Mesothelial cell of epicardium (in vitro differentiated cells): ENCODE data around the gene LTBP1. TPM values are rescaled to one million over a fixed set of nuclear protein-coding genes. Genes with fewer than 3 reads are reported as not detected.

Experiments used
- DNase-seq, 2 experiments: peaks; one replicate each; pipeline ENCODE4 v3.0.0; 2021; ENCODE audit warnings: low spot score in 2 of 2; ENCODE audit not compliant: unreplicated experiment in 2 of 2
- H3K27ac Mint-ChIP-seq: 2 replicates; pipeline ENCODE4 v1.8.0; 2021; ENCODE audit warnings: mixed read lengths
- H3K27me3 Mint-ChIP-seq: 2 replicates; pipeline ENCODE4 v1.8.0; 2021; ENCODE audit warnings: low read depth, mixed read lengths
- H3K36me3 Mint-ChIP-seq: 2 replicates; pipeline ENCODE4 v1.8.0; 2021; ENCODE audit warnings: mixed read lengths
- H3K4me1 Mint-ChIP-seq: 2 replicates; pipeline ENCODE4 v1.8.0; 2021; ENCODE audit warnings: mixed read lengths
- H3K4me3 Mint-ChIP-seq: 2 replicates; pipeline ENCODE4 v1.8.0; 2021; ENCODE audit warnings: mild to moderate bottlenecking, moderate library complexity, mixed read lengths
- H3K9me3 Mint-ChIP-seq: 2 replicates; pipeline ENCODE4 v1.8.0; 2021; ENCODE audit warnings: mixed read lengths
- total RNA-seq: library from RNA; stranded (reverse); gene quantifications from 3 replicates; pipeline ENCODE4 v1.2.1, GENCODE V29; 2021
- TF ChIP-seq, protein P1 (sequence below): fragments of 200-600 bp; sonication (generic); IDR thresholded peaks from one replicate; pipeline ENCODE4 v1.5.0; 2021; ENCODE audit warnings: antibody characterized with exemption; ENCODE audit not compliant: unreplicated experiment

LTBP1 gene
- total RNA-seq, 1 donor from 2014 or later = 80.2 TPM

DNA sequence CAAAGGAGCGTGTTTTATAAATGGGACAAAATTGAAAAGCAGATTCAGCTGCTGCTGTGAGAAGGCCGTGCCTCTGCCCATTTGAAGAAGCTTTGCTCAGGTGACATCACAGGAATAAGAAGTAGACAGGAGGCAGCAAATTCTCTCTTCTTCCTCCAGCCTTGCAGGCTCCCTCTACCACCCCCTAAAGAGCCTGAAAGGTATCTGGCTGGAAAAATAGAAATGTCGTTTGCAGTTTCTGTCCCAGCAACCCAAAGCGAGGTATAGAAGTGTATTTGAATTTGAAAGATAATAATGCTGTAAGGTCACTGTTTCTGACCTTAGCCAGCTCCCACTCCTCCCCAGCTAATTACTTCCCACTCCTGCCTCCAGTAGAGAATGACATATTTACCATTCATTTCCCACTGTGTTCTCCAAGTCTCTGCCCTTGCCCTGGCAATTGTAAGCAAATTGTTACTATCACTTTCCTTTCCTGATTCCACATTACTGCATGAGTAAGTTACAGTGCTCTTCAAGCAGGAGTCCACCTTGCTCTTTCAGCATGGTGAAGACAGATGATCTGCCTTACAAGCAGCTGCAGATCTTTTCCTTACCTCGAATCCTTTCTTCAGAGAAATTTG lies 472.9 kb downstream of the LTBP1 start:
- no peaks in the 10 kb centered on the region for H3K36me3 Mint-ChIP-seq
- no peaks in the 10 kb centered on the region for H3K27me3 Mint-ChIP-seq
- H3K9me3 Mint-ChIP-seq = no peaks in the 10 kb centered on the region
- H3K27ac Mint-ChIP-seq = no peak overlapping the region
- TF ChIP-seq, protein P1, sequence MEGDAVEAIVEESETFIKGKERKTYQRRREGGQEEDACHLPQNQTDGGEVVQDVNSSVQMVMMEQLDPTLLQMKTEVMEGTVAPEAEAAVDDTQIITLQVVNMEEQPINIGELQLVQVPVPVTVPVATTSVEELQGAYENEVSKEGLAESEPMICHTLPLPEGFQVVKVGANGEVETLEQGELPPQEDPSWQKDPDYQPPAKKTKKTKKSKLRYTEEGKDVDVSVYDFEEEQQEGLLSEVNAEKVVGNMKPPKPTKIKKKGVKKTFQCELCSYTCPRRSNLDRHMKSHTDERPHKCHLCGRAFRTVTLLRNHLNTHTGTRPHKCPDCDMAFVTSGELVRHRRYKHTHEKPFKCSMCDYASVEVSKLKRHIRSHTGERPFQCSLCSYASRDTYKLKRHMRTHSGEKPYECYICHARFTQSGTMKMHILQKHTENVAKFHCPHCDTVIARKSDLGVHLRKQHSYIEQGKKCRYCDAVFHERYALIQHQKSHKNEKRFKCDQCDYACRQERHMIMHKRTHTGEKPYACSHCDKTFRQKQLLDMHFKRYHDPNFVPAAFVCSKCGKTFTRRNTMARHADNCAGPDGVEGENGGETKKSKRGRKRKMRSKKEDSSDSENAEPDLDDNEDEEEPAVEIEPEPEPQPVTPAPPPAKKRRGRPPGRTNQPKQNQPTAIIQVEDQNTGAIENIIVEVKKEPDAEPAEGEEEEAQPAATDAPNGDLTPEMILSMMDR = no peak
- no peak overlapping the region for H3K4me3 Mint-ChIP-seq
- no peaks in the 10 kb centered on the region for H3K4me1 Mint-ChIP-seq
- no peak for DNase-seq

DNA sequence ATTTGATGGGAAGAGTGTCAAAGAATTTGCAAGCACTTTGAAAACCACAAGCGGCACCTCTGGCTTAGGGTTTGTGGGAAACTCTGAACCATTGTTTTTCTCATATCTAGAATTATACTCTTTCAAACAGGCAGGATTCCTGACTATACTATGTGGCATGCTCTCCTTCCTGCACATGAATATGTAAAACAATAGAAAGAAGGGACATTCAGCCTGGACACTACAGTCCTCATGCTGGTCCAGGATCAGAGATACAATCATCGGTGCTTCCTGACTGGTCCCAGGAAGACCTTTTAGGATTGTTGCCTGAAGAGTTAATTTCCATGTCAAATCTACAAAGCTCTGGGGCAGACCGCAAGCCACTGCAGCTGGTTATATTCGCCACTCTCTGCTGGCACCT lies 474.0 kb downstream of the LTBP1 start:
- TF ChIP-seq, protein P1 = no peak
- no peaks in the 10 kb centered on the region for H3K27me3 Mint-ChIP-seq
- DNase-seq = no peak
- no peak overlapping the region for H3K27ac Mint-ChIP-seq
- H3K4me3 Mint-ChIP-seq = no peak overlapping the region
- H3K36me3 Mint-ChIP-seq = no peaks in the 10 kb centered on the region
- no peaks in the 10 kb centered on the region for H3K4me1 Mint-ChIP-seq
- no peaks in the 10 kb centered on the region for H3K9me3 Mint-ChIP-seq

DNA sequence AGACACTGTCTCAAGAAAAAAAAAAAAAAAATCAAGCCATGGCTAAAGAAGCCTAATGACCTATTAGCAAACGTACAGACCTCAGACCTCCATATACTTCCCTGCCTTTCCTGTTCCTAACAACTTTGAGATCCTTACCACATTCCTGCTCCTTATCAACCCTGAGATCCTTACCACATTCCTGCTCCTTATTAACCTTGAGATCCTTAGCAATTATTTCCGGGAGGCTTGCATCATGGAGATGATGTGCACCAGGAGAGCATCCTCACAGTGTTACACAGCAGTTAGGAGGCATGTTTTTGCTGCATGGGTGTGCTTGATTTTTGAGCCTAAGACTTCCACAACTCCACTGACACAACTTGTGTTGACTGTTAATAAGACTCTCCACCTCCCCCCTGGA lies 475.1 kb downstream of the LTBP1 start:
- no peaks in the 10 kb centered on the region for H3K27me3 Mint-ChIP-seq
- DNase-seq = no peak
- H3K36me3 Mint-ChIP-seq = no peaks in the 10 kb centered on the region
- TF ChIP-seq, protein P1 = no peak
- no peak overlapping the region for H3K27ac Mint-ChIP-seq
- H3K4me1 Mint-ChIP-seq = peaks cover 4% of the 10 kb centered on the region
- no peaks in the 10 kb centered on the region for H3K9me3 Mint-ChIP-seq
- H3K4me3 Mint-ChIP-seq = no peak overlapping the region

DNA sequence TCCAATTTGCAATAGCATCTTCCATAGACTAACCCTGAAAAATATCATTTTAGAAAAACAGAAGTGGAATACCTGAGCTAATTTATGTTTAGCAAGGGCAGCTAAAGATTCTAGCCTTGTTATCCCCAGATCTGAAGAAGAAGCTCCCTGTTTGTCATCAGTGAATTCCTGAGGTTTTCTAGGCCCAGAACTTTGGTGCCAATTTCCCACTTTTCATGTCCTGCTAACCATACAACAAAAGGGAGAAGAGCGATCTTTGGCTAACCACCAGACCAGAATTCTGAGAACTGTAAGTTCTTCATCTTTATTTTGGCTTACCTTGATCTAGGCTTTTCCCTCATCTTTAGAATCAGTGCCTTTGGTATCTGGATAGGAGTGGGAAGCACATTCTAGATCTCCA lies 478.4 kb downstream of the LTBP1 start:
- TF ChIP-seq, protein P1 = no peak
- no peak overlapping the region for H3K4me3 Mint-ChIP-seq
- H3K27me3 Mint-ChIP-seq = no peaks in the 10 kb centered on the region
- no peak overlapping the region for H3K27ac Mint-ChIP-seq
- H3K4me1 Mint-ChIP-seq = peaks cover 4% of the 10 kb centered on the region
- no peak for DNase-seq
- peaks cover 6% of the 10 kb centered on the region for H3K9me3 Mint-ChIP-seq
- no peaks in the 10 kb centered on the region for H3K36me3 Mint-ChIP-seq

DNA sequence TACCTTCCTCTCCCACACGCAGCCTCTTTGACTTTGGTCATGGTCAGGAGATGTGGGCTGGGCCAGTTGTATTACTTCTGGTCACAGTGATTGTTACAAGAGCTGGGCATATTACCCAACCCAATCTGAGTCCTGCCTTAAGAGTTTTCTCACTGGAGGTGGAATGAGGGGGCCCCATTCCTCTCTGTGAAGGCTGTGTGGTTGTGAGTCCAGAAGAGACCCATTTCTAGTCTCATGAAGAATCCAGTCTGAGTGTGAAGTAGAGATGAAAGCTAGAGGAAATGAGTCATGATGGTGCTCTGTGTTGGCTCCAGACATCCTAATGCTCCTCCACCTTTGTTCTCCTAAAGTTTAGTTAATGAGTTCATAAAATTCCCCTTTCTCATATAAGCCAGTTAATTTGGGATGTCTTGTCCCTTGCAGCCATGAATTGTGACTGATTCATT lies 478.9 kb downstream of the LTBP1 start:
- Mint-ChIP-seq H3K36me3 (no peaks in the 10 kb centered on the region), H3K27me3 (no peaks in the 10 kb centered on the region), H3K27ac (no peak overlapping the region)

More for the DNA sequence above, 478.9 kb downstream of the LTBP1 start:
- DNase-seq = no peak
- Mint-ChIP-seq H3K4me1 (peaks cover 4% of the 10 kb centered on the region), H3K4me3 (no peak overlapping the region), H3K9me3 (peaks cover 6% of the 10 kb centered on the region)
- TF ChIP-seq, protein P1 = no peak
